ENCODE results near the gene CNR2.

Gene CNR2

GRCh38 chr1:23953020-23953419 lies 39.9 kb upstream of the CNR2 start:
- H3K9ac ChIP-seq (ENCODE audit: low read depth, low read length, poor library complexity, severe bottlenecking), result no peak overlapping the region
- no peak overlapping the region for H3K4me2 ChIP-seq (ENCODE audit: low read depth, low read length, poor library complexity, severe bottlenecking)
- no peak for TF ChIP-seq CTCF (conservative IDR thresholded peaks at IDR 0.05; ENCODE audit: low read length)
- no peak for TF ChIP-seq EZH2phosphoT487 (IDR thresholded peaks at IDR 0.05; ENCODE audit: borderline replicate concordance)
- peaks cover 10% of the 10 kb centered on the region for H3K4me1 ChIP-seq (ENCODE audit: insufficient read depth, low read length, poor library complexity, severe bottlenecking)
- no peaks in the 10 kb centered on the region for H3K79me2 ChIP-seq (ENCODE audit: insufficient read depth, low read length)
- H3K4me3 ChIP-seq (ENCODE audit: low read length, poor library complexity, severe bottlenecking), result no peak overlapping the region
- H3K36me3 ChIP-seq (ENCODE audit: insufficient read depth, low read length), result no peaks in the 10 kb centered on the region
- no peaks in the 10 kb centered on the region for H3F3A ChIP-seq (ENCODE audit: low read depth)
- H3K9me3 ChIP-seq (ENCODE audit: insufficient read depth, low read depth, low read length), result no peaks in the 10 kb centered on the region
- no peaks in the 10 kb centered on the region for H4K20me1 ChIP-seq (ENCODE audit: insufficient read depth, low read length, poor library complexity, severe bottlenecking)
- no peaks in the 10 kb centered on the region for H3K9me2 ChIP-seq (replicated peaks; ENCODE audit: low read depth, low read length)
- H2AFZ ChIP-seq (ENCODE audit: low read length), result no peak overlapping the region
- no peaks in the 10 kb centered on the region for H3K27me3 ChIP-seq (ENCODE audit: insufficient read depth, low read length, poor library complexity, severe bottlenecking)

- Histone ChIP-seq H3K9me3 (ENCODE audit: insufficient read depth, low read depth, low read length) (no peaks in the 10 kb centered on the region), H3K79me2 (ENCODE audit: insufficient read depth, low read length) (no peaks in the 10 kb centered on the region), H3K9me2 (replicated peaks; ENCODE audit: low read depth, low read length) (no peaks in the 10 kb centered on the region), H3K9ac (ENCODE audit: low read depth, low read length, poor library complexity, severe bottlenecking) (no peak overlapping the region), H3F3A (ENCODE audit: low read depth) (no peaks in the 10 kb centered on the region), H2AFZ (ENCODE audit: low read length) (no peak overlapping the region), H3K4me3 (ENCODE audit: low read length, poor library complexity, severe bottlenecking) (no peak overlapping the region), H3K4me1 (ENCODE audit: insufficient read depth, low read length, poor library complexity, severe bottlenecking) (no peaks in the 10 kb centered on the region), H3K36me3 (ENCODE audit: insufficient read depth, low read length) (no peaks in the 10 kb centered on the region), H4K20me1 (ENCODE audit: insufficient read depth, low read length, poor library complexity, severe bottlenecking) (no peaks in the 10 kb centered on the region), H3K4me2 (ENCODE audit: low read depth, low read length, poor library complexity, severe bottlenecking) (no peak overlapping the region), H3K27me3 (ENCODE audit: insufficient read depth, low read length, poor library complexity, severe bottlenecking) (no peaks in the 10 kb centered on the region)
- TF ChIP-seq CTCF (conservative IDR thresholded peaks at IDR 0.05; ENCODE audit: low read length) (no peak), EZH2phosphoT487 (IDR thresholded peaks at IDR 0.05; ENCODE audit: borderline replicate concordance) (no peak)
Measured at GRCh38 chr1:23947366-23947765, 34.2 kb upstream of the CNR2 start.

GRCh38 chr1:23936481-23937176 lies 23.5 kb upstream of the CNR2 start:
- Histone ChIP-seq H3K27me3 (ENCODE audit: insufficient read depth, low read length, poor library complexity, severe bottlenecking) (no peaks in the 10 kb centered on the region), H3K4me2 (ENCODE audit: low read depth, low read length, poor library complexity, severe bottlenecking) (no peak overlapping the region), H3F3A (ENCODE audit: low read depth) (no peaks in the 10 kb centered on the region), H3K9ac (ENCODE audit: low read depth, low read length, poor library complexity, severe bottlenecking) (no peak overlapping the region), H3K36me3 (ENCODE audit: insufficient read depth, low read length) (no peaks in the 10 kb centered on the region), H3K4me3 (ENCODE audit: low read length, poor library complexity, severe bottlenecking) (no peak overlapping the region), H3K9me3 (ENCODE audit: insufficient read depth, low read depth, low read length) (no peaks in the 10 kb centered on the region), H3K9me2 (replicated peaks; ENCODE audit: low read depth, low read length) (no peaks in the 10 kb centered on the region), H3K79me2 (ENCODE audit: insufficient read depth, low read length) (no peaks in the 10 kb centered on the region), H2AFZ (ENCODE audit: low read length) (no peak overlapping the region), H4K20me1 (ENCODE audit: insufficient read depth, low read length, poor library complexity, severe bottlenecking) (no peaks in the 10 kb centered on the region), H3K4me1 (ENCODE audit: insufficient read depth, low read length, poor library complexity, severe bottlenecking) (no peaks in the 10 kb centered on the region)
- TF ChIP-seq EZH2phosphoT487 (IDR thresholded peaks at IDR 0.05; ENCODE audit: borderline replicate concordance) (no peak), CTCF (conservative IDR thresholded peaks at IDR 0.05; ENCODE audit: low read length) (no peak)
